Cerebellar cortex (tissue), 1 donor: ENCODE data around the gene SFSWAP.
"Not testable (repeated sequence)": the region's sequence is repeated elsewhere in the genome, so short reads cannot be mapped to it uniquely, and the experiment has no call there.

Experiments used
- DNase-seq: peaks from one replicate; pipeline ENCODE4 v3.0.0-alpha.2; 2015; ENCODE audit warnings: low spot score

The SFSWAP gene

DNA sequence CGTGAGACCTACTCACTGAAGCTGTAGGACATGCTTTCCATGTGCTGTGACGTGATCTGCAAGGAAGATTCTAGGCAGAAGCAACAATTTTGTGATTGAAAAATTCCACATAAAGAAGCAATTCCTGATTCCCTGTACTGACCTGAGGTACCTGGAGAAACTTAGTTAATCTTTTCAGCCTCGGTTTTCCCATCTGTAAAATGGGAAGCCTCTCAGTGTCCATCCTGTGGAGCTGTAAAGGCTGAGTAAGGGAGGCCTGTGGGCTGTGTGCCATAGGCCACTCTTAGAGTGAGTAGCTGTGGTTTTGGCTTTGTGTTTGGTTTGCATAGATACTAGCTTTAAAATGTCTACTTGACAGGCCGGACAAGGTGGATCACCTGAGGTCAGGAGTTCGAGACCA lies 50.7 kb downstream of the SFSWAP start:
- no peak for DNase-seq

DNA sequence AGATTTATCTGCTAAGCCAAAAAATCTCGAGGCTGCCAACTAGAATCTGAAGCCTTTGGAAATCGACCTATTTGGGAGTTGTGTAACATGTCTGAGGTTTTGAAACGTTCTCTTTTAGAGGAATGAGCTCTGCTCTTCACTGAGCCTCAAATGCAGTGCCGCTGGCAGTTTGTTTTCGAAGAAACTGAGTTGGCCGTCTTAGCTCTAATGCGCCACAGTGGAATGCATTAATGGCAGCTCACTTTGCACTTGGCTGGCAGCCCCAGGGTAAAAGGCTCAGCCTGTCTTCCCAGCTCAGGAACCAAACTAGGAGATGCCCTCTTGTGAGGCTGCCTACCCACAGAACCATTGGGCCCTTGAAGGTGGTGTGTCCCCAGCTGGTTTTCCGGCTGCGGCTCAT lies 53.8 kb downstream of the SFSWAP start:
- no peak for DNase-seq

- no peak for DNase-seq
Measured at GRCh38 chr12:131765961-131766360, 55.1 kb downstream of the SFSWAP start.

- no peak for DNase-seq
Measured at GRCh38 chr12:131766382-131767107, 55.7 kb downstream of the SFSWAP start.

DNA sequence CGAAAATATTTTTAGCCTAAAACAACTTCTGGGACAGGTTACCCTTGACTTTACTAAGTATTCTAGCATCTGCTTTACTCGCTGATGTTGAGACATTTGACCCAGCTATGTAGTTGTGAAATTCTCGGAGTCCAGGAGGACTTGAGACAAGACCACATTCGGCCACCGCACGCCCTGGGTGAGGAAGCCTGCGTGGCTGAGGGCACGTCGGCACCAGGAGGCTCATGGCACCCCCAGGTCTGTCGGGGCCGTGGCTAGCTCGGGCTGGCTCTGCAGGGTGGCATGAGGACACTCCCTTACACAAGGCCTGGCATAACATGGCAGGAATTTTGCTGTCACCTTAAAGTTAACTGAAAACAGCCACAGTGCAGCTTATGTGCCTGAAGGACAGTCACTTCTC lies 59.2 kb downstream of the SFSWAP start:
- no peak for DNase-seq

- no peak for DNase-seq
Measured at GRCh38 chr12:131771965-131772364, 61.1 kb downstream of the SFSWAP start.

DNA sequence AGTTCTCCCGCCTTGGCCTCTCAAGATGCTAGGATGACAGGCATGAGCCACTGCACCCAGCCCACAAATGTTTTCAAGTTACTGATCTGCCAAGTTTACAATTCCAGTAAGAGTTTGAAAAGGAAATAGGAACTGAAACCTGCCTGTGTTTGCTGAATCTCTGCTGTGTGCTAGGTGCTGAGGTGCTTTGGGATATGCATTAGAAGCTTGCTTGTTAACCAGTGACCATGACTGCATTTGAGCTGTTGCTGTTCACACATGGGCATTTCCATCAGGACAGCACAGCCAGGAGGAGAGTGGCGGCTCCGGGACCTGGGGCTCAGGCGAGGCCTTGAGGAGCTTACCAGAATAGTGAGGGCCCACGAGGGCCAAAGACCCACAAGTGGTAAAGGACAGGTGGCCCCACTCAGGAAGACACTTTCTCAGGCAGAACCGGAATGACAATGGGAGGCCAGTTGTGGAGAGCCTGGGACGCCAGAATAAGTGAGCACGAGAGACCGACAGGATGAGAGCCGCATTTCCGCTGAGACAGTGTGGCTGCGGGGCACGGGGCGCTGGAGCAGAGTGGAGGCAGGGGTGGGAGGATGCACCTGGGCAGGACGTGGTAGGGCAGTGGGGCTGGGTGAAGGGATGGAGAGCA lies 62.8 kb downstream of the SFSWAP start:
- no peak for DNase-seq

DNA sequence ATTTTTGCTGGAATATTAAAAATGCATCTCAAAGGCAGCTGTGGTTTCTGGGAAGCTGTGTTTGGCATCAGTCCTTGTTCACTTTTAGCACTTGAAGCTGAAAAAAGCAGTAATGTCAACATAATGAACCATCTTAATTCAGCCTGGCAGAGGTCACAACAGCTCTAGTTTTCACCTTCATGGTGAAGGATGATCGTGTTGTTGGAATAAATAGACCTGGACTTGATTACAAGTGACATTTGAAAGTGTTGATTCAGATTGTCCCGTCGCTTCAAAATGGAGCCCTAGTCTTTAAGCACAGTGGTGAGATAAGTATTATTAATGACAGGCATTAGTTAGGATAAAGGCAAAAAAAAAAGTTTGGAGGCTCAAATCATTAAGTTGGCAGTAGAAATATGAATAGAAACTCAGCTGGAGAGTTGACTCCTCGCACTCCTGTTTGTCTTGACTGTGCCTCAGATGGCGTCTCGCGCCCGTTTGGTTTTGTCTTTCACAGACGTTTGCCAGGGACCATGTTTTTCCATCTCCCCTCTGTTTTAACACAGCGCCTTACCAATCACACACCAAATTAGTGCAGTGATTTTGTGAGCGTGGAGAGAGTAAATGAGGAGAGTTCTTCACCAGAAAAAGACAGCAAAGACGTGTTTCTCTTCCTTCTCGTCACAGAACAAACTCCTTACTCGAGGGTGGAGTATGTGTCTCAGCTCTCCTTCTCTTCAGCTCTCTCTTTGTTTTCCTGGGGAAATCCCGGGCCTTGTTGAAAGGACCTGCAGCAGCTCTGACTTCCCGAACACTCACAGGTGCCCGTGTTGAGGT lies 63.9 kb downstream of the SFSWAP start:
- DNase-seq = no peak

DNA sequence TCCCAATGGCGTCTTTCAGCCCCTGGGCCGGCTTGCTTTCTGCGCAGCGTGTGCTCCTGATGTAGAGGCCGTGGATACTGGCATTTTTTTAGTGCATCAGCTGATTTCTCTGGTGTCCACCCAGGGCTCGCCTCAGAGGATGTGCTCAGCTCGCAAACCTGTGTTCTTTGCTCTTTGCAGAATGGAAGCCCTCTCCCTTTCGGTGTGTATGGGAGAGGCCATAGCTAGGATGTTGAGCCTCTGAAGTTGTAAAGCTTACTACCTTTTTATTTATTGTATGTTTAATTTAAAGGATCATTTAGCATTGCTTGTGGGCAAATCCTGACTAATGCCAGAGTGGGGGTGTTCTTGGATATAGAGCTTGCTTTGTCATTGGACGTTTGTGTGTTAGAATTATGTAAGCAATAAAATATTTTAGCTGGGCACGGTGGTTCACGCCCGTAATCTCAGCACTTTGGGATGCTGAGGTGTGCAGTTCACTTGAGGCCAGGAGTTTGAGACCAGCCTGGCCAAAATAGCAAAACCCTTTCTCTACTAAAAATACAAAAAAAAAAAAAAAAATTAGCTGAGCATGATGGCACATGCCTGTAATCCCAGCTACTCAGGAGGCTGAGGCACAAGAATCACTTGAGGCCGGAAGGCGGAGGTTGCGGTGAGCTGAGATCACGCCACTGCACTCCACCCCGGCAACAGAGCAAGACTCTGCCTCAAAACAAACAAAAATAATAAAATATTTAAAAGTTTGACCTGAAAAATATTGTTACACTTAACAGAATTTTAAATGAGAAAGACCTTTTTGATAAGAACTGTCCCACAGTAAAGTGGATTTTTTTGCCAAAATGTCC lies 64.7 kb downstream of the SFSWAP start:
- no peak for DNase-seq

- DNase-seq = no peak
Measured at GRCh38 chr12:131776237-131776889, 65.5 kb downstream of the SFSWAP start.

GRCh38 chr12:131777269-131777668 lies 66.4 kb downstream of the SFSWAP start:
- DNase-seq = not testable (repeated sequence)

DNA sequence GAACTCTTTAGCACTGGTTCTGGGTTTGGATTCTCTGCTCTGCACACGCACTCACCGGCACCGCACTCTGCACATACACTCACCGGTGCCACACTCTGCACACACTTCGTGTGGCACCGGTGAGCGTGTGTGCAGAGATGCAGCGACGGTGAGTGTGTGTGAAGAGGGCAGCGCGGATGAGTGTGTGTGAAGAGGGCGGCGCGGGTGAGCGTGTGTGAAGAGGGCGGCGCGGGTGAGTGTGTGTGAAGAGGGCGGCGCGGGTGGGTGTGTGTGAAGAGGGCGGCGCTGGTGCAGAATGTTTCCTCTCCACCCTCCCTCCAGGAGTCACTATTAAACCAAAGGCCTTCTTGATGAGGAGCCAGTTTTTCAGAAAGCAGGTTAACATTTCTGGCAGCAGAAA lies 68.1 kb downstream of the SFSWAP start:
- no peak for DNase-seq

DNA sequence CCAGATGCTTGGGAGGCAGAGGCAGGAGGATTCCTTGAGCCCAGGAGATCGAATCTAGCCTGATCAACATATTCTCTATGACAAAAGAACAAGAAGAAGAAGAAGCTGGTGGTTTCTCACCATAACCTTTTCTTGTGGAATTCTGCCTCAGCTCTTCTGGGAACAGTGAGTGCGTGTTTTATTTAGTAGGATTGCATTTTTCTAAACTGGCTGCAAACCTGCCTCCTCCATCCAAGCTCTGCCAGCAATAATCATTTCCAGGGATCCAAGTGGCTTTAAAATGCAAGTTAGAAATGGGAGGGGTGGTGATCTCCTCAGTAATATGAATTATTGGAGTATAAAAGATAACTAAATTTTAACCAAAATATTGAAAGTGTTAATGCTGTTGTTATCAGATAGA lies 71.2 kb downstream of the SFSWAP start:
- DNase-seq = no peak

DNA sequence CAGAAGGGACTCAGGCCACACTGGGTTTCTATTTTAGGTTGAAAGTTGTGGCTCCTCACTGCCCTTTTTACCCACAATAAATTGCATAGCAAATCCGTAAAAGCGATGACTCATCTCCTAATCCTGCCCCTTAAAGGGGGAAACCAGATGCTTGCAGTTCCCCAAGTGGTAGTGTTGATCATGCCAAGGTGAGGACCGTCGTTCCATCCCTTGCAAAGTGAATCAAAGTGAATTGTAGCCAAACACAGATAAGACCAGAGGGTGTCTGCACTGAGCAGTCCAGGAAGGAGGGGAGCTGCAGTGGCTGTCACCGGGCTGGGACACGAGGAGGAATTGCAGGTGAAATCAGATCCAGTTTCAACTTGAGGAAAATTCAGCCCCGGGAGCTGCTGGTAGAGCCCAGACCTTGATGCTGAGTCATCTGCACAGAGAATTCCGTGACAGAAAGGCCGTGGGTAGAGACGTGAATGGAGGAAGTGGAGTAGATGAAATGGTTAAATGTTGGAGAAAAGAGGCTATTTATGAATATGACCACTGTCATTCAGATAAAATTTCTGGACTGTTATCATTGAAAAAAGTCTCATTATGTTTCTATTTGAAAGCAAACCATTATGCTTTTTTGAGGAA lies 73.1 kb downstream of the SFSWAP start:
- no peak for DNase-seq

DNA sequence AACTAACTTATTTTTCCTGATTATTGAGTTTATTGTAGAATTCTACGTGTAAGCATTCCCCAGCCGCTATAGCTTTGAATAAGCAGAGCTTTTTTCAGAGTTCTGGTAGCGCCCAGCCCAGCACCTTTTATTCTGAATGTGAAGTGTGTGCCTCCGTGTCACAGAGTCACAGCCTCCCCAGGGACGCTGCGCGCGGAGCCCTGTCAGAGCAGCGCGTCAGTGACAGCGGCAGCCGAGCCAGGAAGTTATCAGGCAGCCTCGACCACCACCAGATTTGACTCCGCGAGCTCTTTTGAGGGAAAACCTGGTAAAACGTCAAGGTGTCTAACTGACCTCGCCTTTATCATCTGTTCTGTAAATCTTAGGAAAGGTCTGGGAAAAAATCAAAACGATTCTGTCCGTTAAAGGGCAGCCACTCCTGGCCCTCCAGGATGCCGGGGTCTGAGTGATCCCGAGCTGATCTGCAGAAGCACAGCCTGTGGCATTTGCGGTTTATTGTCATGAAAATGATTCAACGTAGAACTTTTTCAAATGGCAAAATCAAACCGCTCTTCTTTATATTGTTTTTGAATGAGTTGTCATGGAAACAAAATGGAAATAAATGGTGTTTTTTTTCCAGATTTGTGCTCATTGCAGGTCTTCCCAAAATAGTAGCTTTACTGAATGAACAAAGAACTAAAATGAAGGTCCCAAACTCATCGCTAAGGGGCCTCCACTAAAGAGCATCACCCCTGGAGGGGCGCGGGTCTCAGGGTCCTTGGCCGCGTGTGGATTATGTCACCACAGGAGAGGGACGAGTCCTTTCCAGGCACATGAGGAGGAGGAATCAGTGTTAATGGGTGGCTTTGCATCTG lies 74.2 kb downstream of the SFSWAP start:
- no peak for DNase-seq

- DNase-seq = no peak
Measured at GRCh38 chr12:131785763-131786330, 75.0 kb downstream of the SFSWAP start.

- no peak for DNase-seq
Measured at GRCh38 chr12:131786331-131786730, 75.4 kb downstream of the SFSWAP start.

- no peak for DNase-seq
Measured at GRCh38 chr12:131787143-131787660, 76.3 kb downstream of the SFSWAP start.

- DNase-seq = no peak
Measured at GRCh38 chr12:131788070-131788469, 77.2 kb downstream of the SFSWAP start.

DNA sequence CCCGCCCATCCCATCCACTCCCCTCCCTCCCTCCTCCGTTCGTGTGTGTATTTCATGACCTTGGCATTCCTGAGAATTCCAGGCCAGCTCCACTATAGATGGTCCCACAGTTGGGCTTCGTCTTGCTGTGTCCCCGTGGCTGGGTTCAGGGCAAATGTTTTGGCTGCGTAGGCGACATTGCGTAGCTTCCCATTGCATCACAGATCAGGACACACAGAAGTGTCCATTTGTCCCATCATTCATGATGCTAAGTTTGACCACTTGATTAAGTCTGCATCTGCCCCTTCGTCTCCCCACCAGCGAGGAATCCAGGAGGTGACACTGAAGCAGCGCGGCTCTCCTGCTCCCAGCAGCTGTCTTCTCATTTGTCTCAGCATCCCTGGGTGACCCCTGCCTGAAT lies 78.7 kb downstream of the SFSWAP start:
- DNase-seq = no peak
